ENCODE data around the gene TMEM259. TPM values are rescaled to one million over a fixed set of nuclear protein-coding genes. Genes with fewer than 3 reads are reported as not detected.
A peak's percentile ranks its signal among the peaks of the same experiment; 100 is the strongest.

TMEM259 gene
- total RNA-seq, 2 donors from 2014 or later = 110 to 144 TPM

DNA sequence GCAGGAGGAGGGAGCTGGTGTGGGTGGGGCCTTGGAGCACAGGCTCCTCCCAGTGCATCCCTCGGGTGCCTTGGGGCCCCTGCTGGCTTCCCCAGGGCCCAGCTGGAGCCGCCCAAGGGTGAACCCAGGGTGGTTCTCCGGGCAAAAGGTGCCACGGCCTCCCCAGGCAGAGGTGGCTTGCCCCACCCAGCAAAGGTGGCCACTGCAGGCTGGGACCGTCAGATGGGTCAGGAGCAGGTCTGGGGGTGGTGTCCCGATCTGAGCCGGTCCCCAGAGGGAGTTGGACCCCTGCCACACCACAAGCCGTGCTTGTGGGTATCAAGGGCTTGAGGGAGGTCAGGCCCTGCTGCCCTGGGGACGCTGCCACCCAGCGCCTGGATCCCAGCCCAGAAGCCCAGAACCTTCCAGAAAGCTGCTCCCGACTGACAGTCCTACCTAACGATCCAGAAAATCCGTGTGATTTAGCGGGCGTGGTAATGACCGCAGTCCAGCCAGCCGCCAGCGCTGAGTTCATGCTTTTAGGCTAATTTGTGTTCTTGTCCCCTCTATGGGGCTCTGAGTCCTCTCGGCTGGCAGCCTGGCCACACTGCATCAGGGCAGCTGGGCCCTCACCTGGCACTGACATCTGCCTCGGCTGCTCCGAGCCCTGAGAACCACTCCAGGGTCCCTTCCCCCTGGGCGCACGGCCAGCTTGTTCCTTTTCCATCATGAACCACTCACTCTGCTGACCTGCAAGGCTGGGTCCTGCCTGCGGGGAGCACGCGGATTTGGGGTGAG is 25.7 kb downstream of the TMEM259 start:
- no peak for ATAC-seq
- intact Hi-C loops (cut with DNase I) = no loop called here
- DNase-seq = no peak

- ATAC-seq = no peak
- DNase-seq = no peak
- intact Hi-C loops (cut with DNase I) = no loop called here
These were observed 26.4 kb downstream of the TMEM259 start for GRCh38 chr19:994516-994915.

DNA sequence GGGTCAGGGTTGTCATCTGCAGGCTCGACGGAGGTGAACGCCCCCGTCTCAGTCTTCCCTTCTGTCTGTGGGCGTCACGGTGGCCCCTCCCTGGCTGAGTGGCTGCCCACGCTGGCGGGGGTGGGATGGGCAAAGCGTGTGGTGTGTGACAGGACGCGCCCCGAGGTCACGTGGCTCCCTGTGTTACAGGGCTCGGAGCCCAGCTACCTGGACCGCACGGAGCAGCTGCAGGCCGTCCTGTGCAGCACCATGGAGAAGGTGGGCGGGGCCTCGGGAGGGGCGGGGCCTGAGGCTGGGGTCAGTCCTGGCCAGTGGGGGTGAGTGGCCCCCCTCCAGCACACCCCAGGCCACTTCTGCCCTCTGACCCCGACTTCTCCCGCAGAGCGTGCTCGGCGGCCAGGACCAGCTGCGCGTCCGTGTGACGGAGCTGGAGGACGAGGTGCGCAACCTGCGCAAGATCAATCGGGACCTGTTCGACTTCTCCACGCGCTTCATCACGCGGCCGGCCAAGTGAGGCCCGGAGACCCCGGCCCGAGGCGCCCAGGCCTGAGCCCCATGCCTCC is 27.0 kb downstream of the TMEM259 start:
- ATAC-seq (no peak), DNase-seq (no peak)
- intact Hi-C loops (cut with DNase I) = no loop called here

GRCh38 chr19:993361-993830 is 27.5 kb downstream of the TMEM259 start:
- no peak for DNase-seq
- intact Hi-C loops (cut with DNase I) = no loop called here
- ATAC-seq = no peak

GRCh38 chr19:992670-993055 is 28.3 kb downstream of the TMEM259 start:
- no peak for DNase-seq
- intact Hi-C loops (cut with DNase I) = no loop called here
- ATAC-seq = no peak

DNA sequence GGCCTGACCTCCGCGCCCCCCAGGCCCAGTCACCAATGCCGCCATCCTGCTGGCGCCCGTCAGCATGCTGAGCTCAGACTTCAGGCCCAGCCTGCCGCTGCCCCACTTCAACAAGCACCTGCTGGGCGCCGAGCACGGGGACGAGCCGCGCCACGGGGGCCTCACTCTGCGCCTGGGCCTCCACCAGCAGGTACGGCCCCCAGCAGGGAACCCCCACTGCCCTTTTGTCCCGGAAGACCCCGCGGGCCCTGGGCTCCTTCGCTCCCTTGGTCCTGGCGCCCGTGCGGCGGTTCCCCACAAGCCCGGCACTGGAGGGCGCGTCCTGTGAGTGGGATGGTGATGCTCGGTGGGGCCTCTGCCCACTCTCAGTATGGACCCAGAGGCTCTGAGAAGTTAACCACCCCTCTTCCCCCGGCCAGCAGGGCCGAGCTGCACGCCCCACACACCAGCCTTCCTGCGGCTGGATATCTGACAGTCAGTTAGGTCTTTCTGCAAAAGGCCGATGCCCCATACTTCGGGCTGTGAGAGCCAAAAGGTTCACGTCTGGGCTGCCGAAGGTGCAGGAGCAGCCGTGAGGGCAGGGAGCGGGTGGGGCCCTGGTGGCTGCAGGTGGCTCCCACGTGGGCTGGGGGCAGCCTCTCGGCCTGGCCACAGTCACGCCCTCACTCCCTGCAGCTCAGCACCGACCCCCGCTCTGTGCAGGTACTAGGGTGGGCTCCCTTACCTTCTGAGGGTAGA is 28.8 kb downstream of the TMEM259 start:
- no peak for ATAC-seq
- no peak for DNase-seq
- intact Hi-C loops (cut with DNase I) = no loop called here

GRCh38 chr19:991174-991931 is 29.6 kb downstream of the TMEM259 start:
- intact Hi-C loops (cut with DNase I) = no loop called here
- DNase-seq (no peak), ATAC-seq (peak; percentile 41)

DNA sequence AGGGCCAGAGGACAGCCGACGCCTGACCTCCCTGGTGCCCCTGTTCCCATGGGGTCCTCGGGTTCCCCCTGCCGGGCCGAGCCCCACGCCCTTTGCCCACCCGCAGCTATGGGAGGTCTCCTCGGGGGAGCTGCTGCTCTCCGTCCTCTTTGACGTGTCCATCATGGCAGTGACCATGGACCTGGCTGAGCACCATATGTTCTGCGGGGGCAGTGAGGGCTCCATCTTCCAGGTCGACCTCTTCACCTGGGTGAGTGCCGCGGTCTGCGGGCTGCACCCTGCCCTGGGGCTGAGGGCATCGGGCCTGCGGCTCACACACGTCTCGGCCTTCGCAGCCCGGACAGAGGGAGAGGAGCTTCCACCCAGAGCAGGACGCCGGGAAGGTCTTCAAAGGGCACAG is 30.2 kb downstream of the TMEM259 start:
- no peak for DNase-seq
- ATAC-seq = no peak
- intact Hi-C loops (cut with DNase I) = no loop called here

DNA sequence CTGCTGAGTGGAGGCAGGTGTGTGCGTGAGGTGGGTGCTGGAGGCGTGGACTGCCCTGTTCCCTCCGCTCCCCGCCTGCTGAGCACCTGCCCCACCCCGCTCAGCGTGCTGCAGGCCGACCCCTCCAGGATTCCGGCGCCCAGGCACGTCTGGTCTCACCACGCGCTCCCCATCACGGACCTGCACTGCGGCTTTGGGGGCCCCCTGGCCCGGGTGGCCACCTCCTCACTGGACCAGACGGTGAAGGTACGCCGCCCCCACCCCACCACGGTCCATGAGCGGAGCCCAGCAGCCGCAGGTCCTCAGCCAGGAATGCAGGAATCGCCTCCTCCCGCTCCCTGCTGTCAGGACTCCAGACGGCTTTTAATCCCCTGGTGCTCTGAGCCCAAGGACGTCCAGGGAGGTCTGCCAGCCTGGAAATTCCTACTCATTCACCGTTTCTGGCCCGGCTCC is 30.8 kb downstream of the TMEM259 start:
- ATAC-seq (no peak), DNase-seq (peak; percentile 13)
- intact Hi-C loops (cut with DNase I) = no loop called here

- DNase-seq = no peak
- intact Hi-C loops (cut with DNase I) = loop anchor here in 1 of 2 donors (10.0 kb wide), 1 partner anchor 135 kb away; the partner anchor contains the start of genes CFD and ELANE
These were observed 31.4 kb downstream of the TMEM259 start for GRCh38 chr19:989381-990081.

GRCh38 chr19:988510-988909 is 32.4 kb downstream of the TMEM259 start:
- intact Hi-C loops (cut with DNase I) = loop anchor here in 1 of 2 donors (10.0 kb wide), 1 partner anchor 134 kb away; the partner anchor contains the start of genes CFD and ELANE

More at GRCh38 chr19:989381-990081, 31.4 kb downstream of the TMEM259 start:
- ATAC-seq = no peak

DNA sequence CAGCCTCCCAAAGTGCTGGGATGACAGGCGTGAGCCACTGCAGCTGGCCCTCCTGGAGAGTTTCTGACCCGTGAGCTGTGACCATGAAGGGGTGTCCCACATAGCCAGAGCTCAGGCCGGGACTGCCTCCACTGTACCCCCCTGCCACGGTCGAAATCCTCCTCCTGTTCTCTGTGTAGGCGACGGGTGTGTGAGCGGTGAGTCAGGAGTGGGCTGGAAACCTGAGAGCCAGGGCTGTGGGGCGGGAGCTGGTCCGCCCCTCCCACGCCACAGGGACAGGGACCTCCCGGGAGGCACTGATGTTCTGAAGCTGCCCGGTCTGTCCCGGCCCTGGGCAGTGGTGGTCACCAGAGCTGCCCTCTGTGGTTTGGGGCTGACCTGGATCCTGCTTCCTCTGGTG is 32.8 kb downstream of the TMEM259 start:
- ATAC-seq (no peak), DNase-seq (no peak)
- intact Hi-C loops (cut with DNase I) = loop anchor here in 1 of 2 donors (10.0 kb wide), 1 partner anchor 133 kb away; the partner anchor contains the start of genes CFD and ELANE

More at GRCh38 chr19:988510-988909, 32.4 kb downstream of the TMEM259 start:
- DNase-seq (no peak), ATAC-seq (no peak)

GRCh38 chr19:986083-986482 is 34.8 kb downstream of the TMEM259 start:
- intact Hi-C loops (cut with DNase I) = loop anchor here in 1 of 2 donors (10.0 kb wide), 1 partner anchor 131 kb away; the partner anchor contains the start of genes CFD and ELANE
- DNase-seq (no peak), ATAC-seq (no peak)

DNA sequence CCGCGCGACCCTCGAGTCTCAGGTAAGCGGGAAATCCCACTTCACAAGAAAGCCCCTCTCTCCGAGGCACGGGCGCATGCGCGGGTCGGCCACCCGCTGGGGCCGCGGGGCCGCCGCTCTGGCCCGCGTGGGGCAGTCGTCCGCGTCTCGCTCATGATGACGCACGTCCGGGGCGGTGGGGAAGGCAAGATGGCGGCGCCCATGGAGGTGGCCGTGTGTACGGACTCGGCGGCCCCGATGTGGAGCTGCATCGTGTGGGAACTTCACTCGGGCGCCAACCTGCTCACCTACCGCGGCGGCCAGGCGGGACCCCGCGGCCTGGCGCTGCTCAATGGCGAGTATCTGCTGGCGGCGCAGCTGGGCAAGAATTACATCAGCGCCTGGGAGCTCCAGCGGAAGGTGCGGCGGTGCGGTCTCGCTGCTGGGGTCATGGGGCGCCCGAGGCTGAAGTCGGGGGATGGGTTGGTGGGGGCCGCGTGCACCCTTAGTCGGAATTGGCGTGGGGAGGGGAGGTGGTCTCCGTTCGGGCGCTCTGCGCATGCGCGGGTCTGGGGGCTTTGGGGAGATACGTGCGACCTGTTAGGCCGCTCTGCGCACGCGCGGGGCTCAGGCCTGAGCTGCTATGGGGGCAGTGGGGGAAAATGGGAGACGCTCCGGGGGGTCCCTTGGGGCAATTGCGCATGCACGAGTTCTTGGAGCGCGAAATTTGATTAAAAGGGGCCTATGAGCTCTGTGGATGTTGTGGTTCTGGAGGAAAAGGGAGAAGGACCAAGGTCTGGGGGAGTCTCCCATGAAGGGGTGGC is 36.6 kb downstream of the TMEM259 start, which contains the start of gene WDR18:
Gene WDR18 (plus strand): TSS at position 181 of the 803 bp plus-strand sequence. CDS start 9 bp downstream, at position 190.
- peak; percentile 96 for DNase-seq
- ATAC-seq = peak; percentile 96 to 97
- intact Hi-C loops (cut with DNase I) = loop anchor here (5.0 to 10.0 kb wide), 2 partner anchors 130 to 217 kb away; partner anchors contain the start of genes CFD (in 1 of the 2) and ELANE (in 1 of the 2)

DNA sequence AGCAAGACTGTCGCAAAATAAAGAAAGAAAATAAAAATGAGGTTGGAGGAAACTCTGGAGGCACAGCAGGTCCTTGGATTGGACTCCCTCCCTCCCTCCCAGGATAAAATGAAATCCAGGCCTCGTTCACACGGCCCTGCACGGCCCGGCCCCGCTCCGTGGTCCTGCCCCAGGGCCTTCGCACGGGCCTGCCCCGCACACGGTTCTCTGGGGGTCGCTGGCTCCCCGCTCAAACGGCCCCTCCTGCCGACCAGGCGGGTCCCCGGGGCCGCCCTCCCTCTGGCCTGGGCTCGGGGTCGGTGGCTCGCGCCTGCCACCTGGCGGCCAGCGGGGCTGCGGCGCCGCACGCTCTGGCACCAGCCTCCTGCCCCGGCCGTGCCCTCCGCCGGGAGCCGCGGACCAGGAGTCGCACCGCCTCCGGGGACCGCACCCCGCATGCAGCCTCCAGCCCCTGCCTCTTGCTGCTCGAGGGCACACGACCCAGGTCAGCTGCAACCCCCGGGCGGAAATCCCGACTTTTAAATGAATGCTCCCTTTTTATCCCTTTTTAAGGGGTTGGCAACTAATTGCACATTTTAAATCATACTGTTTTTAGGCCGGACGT is 38.3 kb downstream of the TMEM259 start:
- ATAC-seq = peak; percentile 82 to 85
- peak; percentile 75 for DNase-seq
- intact Hi-C loops (cut with DNase I) = loop anchor here (1.0 to 10.0 kb wide), 4 partner anchors 60 to 215 kb away; partner anchors contain the start of genes CFD (in 1 of the 2) and ELANE (in 1 of the 2)

All from left cardiac atrium (tissue), 4 donors.